HL-60 (cell line): Measurements from ENCODE around the gene RGS6.

Experiments used
- GABPA ChIP-seq: IDR thresholded peaks from 2 replicates; pipeline ENCODE4 v1.6.1; 2012; ENCODE audit warnings: low read depth
- POLR2AphosphoS5 ChIP-seq: IDR thresholded peaks from 2 replicates; pipeline ENCODE4 v1.6.1; 2012; ENCODE audit warnings: low read depth
- REST ChIP-seq: IDR thresholded peaks from 2 replicates; pipeline ENCODE4 v1.6.1; 2012; ENCODE audit warnings: low read depth; ENCODE audit not compliant: insufficient replicate concordance
- SPI1 ChIP-seq: IDR thresholded peaks from 2 replicates; pipeline ENCODE4 v1.6.1; 2012; ENCODE audit warnings: low read depth, mild to moderate bottlenecking, borderline replicate concordance
- TF ChIP-seq, protein P1 (sequence below): IDR thresholded peaks from one replicate; pipeline ENCODE4 v1.5.1; 2011; ENCODE audit warnings: low read length, control low read depth, inconsistent platforms; ENCODE audit not compliant: insufficient read depth

DNA sequence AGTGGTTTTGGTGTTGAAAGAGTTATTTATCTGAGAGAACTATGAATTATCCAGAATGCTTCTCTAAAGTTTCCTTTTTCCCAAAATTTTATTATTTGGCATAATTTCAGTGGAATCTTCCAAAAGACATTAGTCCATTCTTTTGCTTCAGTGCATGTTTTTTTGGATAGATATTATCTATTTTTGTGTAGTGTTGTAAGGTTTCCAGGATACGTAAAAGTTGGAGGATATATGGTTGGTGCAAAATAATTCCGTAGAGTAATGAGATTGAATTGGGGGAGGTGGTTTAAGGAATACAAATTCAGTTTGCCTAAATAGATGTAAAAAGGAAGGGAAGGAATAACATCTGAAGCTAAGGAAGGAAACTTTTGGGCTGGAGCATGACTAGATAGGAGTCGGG lies 186.6 kb downstream of the RGS6 start:
- TF ChIP-seq, protein P1, sequence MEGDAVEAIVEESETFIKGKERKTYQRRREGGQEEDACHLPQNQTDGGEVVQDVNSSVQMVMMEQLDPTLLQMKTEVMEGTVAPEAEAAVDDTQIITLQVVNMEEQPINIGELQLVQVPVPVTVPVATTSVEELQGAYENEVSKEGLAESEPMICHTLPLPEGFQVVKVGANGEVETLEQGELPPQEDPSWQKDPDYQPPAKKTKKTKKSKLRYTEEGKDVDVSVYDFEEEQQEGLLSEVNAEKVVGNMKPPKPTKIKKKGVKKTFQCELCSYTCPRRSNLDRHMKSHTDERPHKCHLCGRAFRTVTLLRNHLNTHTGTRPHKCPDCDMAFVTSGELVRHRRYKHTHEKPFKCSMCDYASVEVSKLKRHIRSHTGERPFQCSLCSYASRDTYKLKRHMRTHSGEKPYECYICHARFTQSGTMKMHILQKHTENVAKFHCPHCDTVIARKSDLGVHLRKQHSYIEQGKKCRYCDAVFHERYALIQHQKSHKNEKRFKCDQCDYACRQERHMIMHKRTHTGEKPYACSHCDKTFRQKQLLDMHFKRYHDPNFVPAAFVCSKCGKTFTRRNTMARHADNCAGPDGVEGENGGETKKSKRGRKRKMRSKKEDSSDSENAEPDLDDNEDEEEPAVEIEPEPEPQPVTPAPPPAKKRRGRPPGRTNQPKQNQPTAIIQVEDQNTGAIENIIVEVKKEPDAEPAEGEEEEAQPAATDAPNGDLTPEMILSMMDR: no peak
- TF ChIP-seq POLR2AphosphoS5 (no peak), GABPA (no peak), REST (no peak), SPI1 (no peak)
